ENCODE data around the gene TCF4. TPM values are rescaled to one million over a fixed set of nuclear protein-coding genes. Genes with fewer than 3 reads are reported as not detected.

Gene TCF4
- total RNA-seq, 1 experiment from 2014 or later, result 2.3 TPM

DNA sequence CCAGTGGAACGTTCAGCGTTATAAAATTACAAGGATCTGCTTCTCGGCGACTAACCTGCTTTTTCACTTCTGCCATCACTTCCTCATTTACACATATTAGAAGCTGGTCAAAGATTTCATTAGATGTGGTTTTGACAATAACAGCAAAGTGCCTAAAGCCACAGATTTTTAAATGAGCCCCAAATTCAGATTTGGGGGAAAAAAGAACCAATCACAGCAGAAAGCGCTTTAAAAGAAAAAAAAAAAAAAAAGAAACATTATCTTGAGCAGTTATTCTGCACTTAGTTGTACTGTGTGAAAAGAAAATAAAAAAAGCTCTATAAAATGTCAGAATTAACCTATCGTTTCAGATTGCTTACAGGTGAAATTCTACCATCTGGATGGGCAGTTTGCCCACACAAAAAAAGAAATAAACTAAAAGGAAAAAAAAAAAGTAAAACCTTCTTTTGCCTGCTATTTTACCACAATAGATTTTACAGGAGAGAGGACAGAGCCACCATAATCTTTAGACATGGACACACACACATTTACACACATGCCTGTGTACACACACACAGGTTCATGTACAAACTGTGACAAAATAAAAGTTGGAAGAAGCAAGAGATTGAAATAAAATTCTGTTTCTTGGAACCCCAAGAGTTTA is 167.2 kb downstream of the TCF4 start:
- ChIA-PET CTCF (no interaction called here), POLR2A (no interaction called here)
- Histone ChIP-seq H3K27ac (ENCODE audit: low read length) (no peak overlapping the region), H3K36me3 (ENCODE audit: control insufficient read depth, insufficient read depth, low read length) (no peaks in the 10 kb centered on the region), H3K9me3 (ENCODE audit: control insufficient read depth, insufficient read depth, low read depth, low read length) (no peaks in the 10 kb centered on the region), H3K4me3 (ENCODE audit: low read depth in 2 of 2, low read length in 2 of 2) (no peak overlapping the region), H3K27me3 (ENCODE audit: control insufficient read depth, insufficient read depth, low read length) (no peaks in the 10 kb centered on the region), H3K4me1 (ENCODE audit: control insufficient read depth, insufficient read depth, low read length) (no peaks in the 10 kb centered on the region)
- in situ Hi-C loops (cut with HindIII; ENCODE audit: low pct_unique_long_range_greater_than_20kb, low sequenced_read_pairs) (no loop called here), intact Hi-C loops (cut with micrococcal nuclease; ENCODE audit: unreplicated experiment) (no loop called here)
- ATAC-seq (no peak), DNase-seq (ENCODE audit: low read depth, low spot score) (no peak)
- BruUV-seq (replicated peaks), result no TSS peak
- TF ChIP-seq TCF7L2 (IDR thresholded peaks at IDR 0.05; ENCODE audit: low read depth, low read length), result no peak
- no peak for TF ChIP-seq POLR2AphosphoS5 (IDR thresholded peaks at IDR 0.05; ENCODE audit: low read depth, low read length)
- no peak for TF ChIP-seq CTCF (IDR thresholded peaks at IDR 0.05)
- no peak for TF ChIP-seq REST (IDR thresholded peaks at IDR 0.05; ENCODE audit: insufficient read depth in 1 of 2, low read depth in 2 of 2, low read length in 1 of 2)

GRCh38 chr18:55419947-55420664 is 167.9 kb downstream of the TCF4 start:
- H3K36me3 ChIP-seq (ENCODE audit: control insufficient read depth, insufficient read depth, low read length), result no peaks in the 10 kb centered on the region
- intact Hi-C loops (cut with micrococcal nuclease; ENCODE audit: unreplicated experiment), result loop anchor here (10.0 kb wide), 1 partner anchor 1155 kb away; no protein-coding TSS in a partner anchor
- H3K4me1 ChIP-seq (ENCODE audit: control insufficient read depth, insufficient read depth, low read length), result no peaks in the 10 kb centered on the region
- ChIA-PET POLR2A (no interaction called here), CTCF (no interaction called here)
- no peaks in the 10 kb centered on the region for H3K9me3 ChIP-seq (ENCODE audit: control insufficient read depth, insufficient read depth, low read depth, low read length)
- H3K27ac ChIP-seq (ENCODE audit: low read length), result no peak overlapping the region
- in situ Hi-C loops (cut with HindIII; ENCODE audit: low pct_unique_long_range_greater_than_20kb, low sequenced_read_pairs), result no loop called here
- no peak for ATAC-seq
- BruUV-seq (replicated peaks), result no TSS peak
- no peaks in the 10 kb centered on the region for H3K27me3 ChIP-seq (ENCODE audit: control insufficient read depth, insufficient read depth, low read length)
- H3K4me3 ChIP-seq (ENCODE audit: low read depth in 2 of 2, low read length in 2 of 2), result no peak overlapping the region
- DNase-seq (ENCODE audit: low read depth, low spot score), result no peak
- TF ChIP-seq REST (IDR thresholded peaks at IDR 0.05; ENCODE audit: insufficient read depth in 1 of 2, low read depth in 2 of 2, low read length in 1 of 2), result no peak
- no peak for TF ChIP-seq SIN3A (IDR thresholded peaks at IDR 0.05; ENCODE audit: borderline replicate concordance, insufficient read depth, low read depth, low read length)
- no peak for TF ChIP-seq CTCF (IDR thresholded peaks at IDR 0.05)
- no peak for TF ChIP-seq TCF7L2 (IDR thresholded peaks at IDR 0.05; ENCODE audit: low read depth, low read length)
- TF ChIP-seq POLR2AphosphoS5 (IDR thresholded peaks at IDR 0.05; ENCODE audit: low read depth, low read length), result no peak

Data from Panc1 (cell line).